HTERT RPE-1 (cell line): ENCODE results near the gene RUNDC1.
"Not testable (repeated sequence)": the region's sequence is repeated elsewhere in the genome, so short reads cannot be mapped to it uniquely, and the experiment has no call there.

Experiments used
- in situ Hi-C: fragments of 300-500 bp; cut with MboI; formaldehyde crosslinking; loops from 4 replicates; pipeline ENCODE4 v1.14.3; 2020; ENCODE audit warnings: low sequenced_read_pairs

RUNDC1 gene

GRCh38 chr17:42980274-42980765, at the start of gene RUNDC1:
Gene RUNDC1, plus strand, starts transcription at chr17:42980565. Its CDS starts 12 bp downstream, at chr17:42980577.
- in situ Hi-C loops, result no loop called here

- in situ Hi-C loops, result no loop called here
Measured at GRCh38 chr17:42937712-42938596, 42.4 kb upstream of the RUNDC1 start.

GRCh38 chr17:42944211-42944610, 36.2 kb upstream of the RUNDC1 start:
- in situ Hi-C loops, result no loop called here

GRCh38 chr17:42946812-42947211, 33.6 kb upstream of the RUNDC1 start:
- in situ Hi-C loops, result no loop called here

- in situ Hi-C loops, result no loop called here
Measured at GRCh38 chr17:42950044-42950783, 30.2 kb upstream of the RUNDC1 start.

GRCh38 chr17:42953669-42954068, 26.7 kb upstream of the RUNDC1 start:
- in situ Hi-C loops, result no loop called here

GRCh38 chr17:42964161-42964932, 16.0 kb upstream of the RUNDC1 start, which contains the start of gene AARSD1:
Gene AARSD1, minus strand, starts transcription at chr17:42964454. Its CDS starts 14 bp downstream, at chr17:42964440.
- in situ Hi-C loops, result no loop called here

GRCh38 chr17:42967925-42968324, 12.4 kb upstream of the RUNDC1 start:
- in situ Hi-C loops, result no loop called here

- in situ Hi-C loops, result no loop called here
Measured at GRCh38 chr17:42969001-42969581, 11.3 kb upstream of the RUNDC1 start.

GRCh38 chr17:42971589-42971988, 8.8 kb upstream of the RUNDC1 start:
- in situ Hi-C loops, result no loop called here

- in situ Hi-C loops, result not testable (repeated sequence)
Measured at GRCh38 chr17:42973323-42973722, 7.0 kb upstream of the RUNDC1 start.

GRCh38 chr17:42975265-42975664, 5.1 kb upstream of the RUNDC1 start:
- in situ Hi-C loops, result no loop called here

GRCh38 chr17:42975701-42976100, 4.7 kb upstream of the RUNDC1 start:
- in situ Hi-C loops, result not testable (repeated sequence)

GRCh38 chr17:42979511-42980273, 673 bp upstream of the RUNDC1 start, which contains the start of gene PTGES3L:
Gene PTGES3L, minus strand, starts transcription at chr17:42980080. Its CDS starts 27 bp downstream, at chr17:42980053.
- in situ Hi-C loops, result no loop called here

GRCh38 chr17:42980766-42981397, 517 bp downstream of the RUNDC1 start:
- in situ Hi-C loops, result no loop called here

- in situ Hi-C loops, result no loop called here
Measured at GRCh38 chr17:42982266-42982665, 1.9 kb downstream of the RUNDC1 start.

GRCh38 chr17:42985225-42985624, 4.9 kb downstream of the RUNDC1 start:
- in situ Hi-C loops, result no loop called here

GRCh38 chr17:42989141-42989540, 8.8 kb downstream of the RUNDC1 start:
- in situ Hi-C loops, result no loop called here
